Activated T-cell treated with anti-CD3 and anti-CD28 coated beads for 24 hours (primary cell): ENCODE measurements around the gene CRADD.
"Not testable (repeated sequence)": the region's sequence is repeated elsewhere in the genome, so short reads cannot be mapped to it uniquely, and the experiment has no call there.

Source experiments
- DNase-seq: peaks from one replicate; pipeline ENCODE4 v3.0.0-alpha.2; 2020; ENCODE audit warnings: low read depth

Gene CRADD

GRCh38 chr12:93677195-93678064 is at the start of gene CRADD:
Gene CRADD (plus strand): TSS chr12:93677375.
- DNase-seq: peak; percentile 77

DNA sequence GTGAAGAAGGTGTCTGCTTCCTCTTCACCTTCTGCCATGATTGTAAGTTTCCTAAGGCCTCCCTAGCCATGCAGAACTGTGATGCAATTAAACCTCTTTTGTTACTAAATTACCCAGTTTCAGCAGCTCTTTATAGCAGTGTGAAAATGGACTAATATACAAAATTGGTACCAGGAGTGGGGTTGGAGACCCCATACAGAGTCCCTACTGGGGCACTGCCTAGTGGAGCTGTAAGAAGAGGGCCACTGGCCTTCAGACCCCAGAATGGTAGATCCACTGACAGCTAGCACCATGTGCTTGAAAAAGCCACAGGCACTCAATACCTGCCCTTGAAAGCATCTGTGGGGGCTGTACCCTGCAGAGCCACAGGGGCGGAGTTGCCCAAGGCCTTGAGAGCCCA is 44.8 kb upstream of the CRADD start:
- no peak for DNase-seq

DNA sequence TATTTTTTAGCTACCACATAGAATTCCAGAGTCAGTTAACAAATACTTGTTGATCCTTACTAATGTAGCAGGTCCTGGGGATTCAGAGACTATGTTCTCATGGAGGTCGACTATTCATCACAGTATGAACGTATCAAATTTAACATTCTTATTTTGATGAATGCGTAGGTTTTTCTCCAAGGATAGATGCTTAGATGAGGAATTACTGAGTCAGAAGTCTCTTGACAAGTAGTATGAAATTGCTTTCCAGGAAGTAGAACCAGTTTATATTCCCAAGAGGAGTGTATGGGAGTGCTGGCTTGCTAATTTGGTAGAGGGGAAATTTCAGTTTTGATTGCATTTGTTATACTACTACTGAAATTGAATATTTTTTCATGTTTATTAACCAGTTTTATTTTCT is 42.8 kb upstream of the CRADD start:
- no peak for DNase-seq

DNA sequence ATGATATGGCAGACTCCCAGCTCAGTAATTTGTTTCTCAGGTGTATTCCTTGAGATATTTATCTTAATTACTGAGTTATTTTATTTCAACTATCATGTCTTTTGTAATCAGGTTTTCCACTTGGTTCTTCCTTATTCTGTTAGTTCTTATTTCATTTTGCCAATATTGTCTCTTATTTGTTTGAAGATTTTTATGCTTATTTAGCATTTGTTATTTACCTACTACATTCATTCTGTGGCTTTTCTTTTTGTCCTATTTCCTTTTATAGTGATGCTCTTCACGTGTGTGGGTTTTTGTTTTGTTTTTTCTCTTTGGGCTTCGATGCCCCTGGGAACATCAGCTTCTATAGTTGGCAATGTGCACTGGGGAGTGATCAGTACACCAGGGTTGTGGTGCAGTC is 40.5 kb upstream of the CRADD start:
- DNase-seq: no peak

- DNase-seq: no peak
Observed at GRCh38 chr12:93638095-93638494, 39.1 kb upstream of the CRADD start.

GRCh38 chr12:93638954-93639353 is 38.2 kb upstream of the CRADD start:
- no peak for DNase-seq

GRCh38 chr12:93639406-93639805 is 37.8 kb upstream of the CRADD start:
- DNase-seq: no peak

GRCh38 chr12:93641380-93641779 is 35.8 kb upstream of the CRADD start:
- not testable (repeated sequence) for DNase-seq

GRCh38 chr12:93642751-93643150 is 34.4 kb upstream of the CRADD start:
- DNase-seq: no peak

- DNase-seq: no peak
Observed at GRCh38 chr12:93645702-93646101, 31.5 kb upstream of the CRADD start.

GRCh38 chr12:93650626-93651025 is 26.5 kb upstream of the CRADD start:
- no peak for DNase-seq

GRCh38 chr12:93653079-93653478 is 24.1 kb upstream of the CRADD start:
- DNase-seq: no peak

DNA sequence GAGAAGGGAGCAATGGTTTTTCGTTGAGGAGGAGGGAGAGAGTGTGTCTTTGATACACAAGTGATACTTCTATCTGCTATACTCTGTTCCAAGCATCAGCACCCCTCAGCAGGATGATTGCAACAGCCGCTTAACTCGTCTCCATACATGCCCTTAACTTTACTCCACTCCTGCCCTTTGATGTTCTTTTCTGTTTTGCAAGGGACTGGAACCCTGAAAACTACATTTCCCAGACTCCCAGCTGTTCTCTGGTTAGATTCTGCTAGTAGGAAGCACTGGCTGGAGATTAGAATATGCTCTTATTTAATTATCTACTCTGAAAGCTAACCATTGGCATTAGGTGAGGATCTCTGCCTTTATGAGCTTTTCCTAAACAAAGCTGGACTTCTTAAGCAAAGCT is 23.5 kb upstream of the CRADD start:
- DNase-seq: no peak

DNA sequence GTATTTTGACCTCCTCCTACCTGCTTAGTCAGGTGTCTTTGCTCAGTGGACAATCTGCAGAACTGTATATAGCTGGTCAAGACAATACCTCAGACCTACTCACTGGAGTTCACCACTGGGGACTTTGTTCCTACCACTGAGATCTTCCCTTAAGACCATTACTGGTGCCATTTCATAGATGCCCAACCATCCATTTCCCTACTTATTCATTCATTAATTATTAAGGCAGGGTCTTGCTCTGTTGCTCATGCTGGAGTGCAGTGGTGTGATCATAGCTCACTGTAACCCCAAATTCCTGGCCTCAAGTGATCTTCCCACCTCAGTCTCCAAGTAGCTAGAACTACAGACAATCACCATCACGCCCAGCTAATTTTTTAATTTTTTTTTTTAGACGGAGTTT is 22.8 kb upstream of the CRADD start:
- DNase-seq: no peak

- DNase-seq: no peak
Observed at GRCh38 chr12:93657071-93657470, 20.1 kb upstream of the CRADD start.

DNA sequence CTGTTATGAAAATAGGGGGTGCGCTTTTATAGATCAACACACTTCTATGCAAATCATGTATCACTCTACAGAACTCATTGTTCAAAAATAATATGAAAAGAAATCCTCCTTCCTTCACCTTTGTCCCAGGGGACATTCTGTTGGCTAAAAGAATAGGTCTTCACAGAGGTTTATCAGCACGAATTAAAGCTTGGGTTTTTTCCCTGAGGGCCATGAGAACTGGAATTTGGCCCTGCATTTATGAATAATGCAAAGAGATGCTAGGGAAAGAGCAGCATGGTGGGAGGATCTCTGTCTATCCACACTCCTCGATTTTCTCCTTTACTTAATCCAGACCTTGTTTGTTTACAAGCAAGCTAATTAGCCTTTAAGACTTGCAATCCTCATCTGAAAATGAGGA is 16.2 kb upstream of the CRADD start:
- no peak for DNase-seq

- no peak for DNase-seq
Observed at GRCh38 chr12:93663006-93663728, 14.0 kb upstream of the CRADD start.

GRCh38 chr12:93663729-93664084 is 13.5 kb upstream of the CRADD start:
- no peak for DNase-seq

DNA sequence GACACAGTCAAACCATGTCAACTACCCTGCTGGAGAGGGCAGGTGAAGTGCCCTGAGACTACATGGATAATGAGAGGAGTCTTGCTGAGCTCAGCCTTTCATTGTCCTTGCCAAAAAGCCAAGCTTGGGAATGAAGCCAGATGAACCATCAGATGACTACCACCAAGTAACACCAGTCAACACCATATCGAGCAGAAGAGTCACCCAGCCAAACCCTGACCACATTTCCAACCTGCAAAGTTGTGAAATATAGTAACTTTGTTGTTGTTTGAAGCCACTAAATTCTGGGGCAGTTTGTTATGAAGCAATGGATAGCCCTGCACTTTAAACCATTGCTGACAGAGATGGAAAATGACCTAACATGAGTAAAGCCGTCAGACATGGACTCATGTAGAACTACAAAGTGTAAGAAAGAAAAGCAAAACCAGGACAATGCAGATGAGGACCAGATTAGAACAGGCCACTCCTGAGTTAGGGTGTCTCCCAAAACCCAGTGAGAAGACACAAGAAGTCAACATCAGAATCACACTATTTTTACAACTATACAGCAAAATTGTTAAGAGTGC is 12.5 kb upstream of the CRADD start:
- DNase-seq: no peak

GRCh38 chr12:93667672-93668071 is 9.5 kb upstream of the CRADD start:
- no peak for DNase-seq

- DNase-seq: no peak
Observed at GRCh38 chr12:93668919-93669418, 8.2 kb upstream of the CRADD start.

GRCh38 chr12:93669452-93669851 is 7.7 kb upstream of the CRADD start:
- no peak for DNase-seq

GRCh38 chr12:93670104-93670503 is 7.1 kb upstream of the CRADD start:
- DNase-seq: no peak
